ENCODE measurements around the gene SPDYE2B.
"Not testable (repeated sequence)": the region's sequence is repeated elsewhere in the genome, so short reads cannot be mapped to it uniquely, and the experiment has no call there.

SPDYE2B gene

GRCh38 chr7:102643404-102643803 lies 6.7 kb upstream of the SPDYE2B start:
- not testable (repeated sequence) for DNase-seq

DNA sequence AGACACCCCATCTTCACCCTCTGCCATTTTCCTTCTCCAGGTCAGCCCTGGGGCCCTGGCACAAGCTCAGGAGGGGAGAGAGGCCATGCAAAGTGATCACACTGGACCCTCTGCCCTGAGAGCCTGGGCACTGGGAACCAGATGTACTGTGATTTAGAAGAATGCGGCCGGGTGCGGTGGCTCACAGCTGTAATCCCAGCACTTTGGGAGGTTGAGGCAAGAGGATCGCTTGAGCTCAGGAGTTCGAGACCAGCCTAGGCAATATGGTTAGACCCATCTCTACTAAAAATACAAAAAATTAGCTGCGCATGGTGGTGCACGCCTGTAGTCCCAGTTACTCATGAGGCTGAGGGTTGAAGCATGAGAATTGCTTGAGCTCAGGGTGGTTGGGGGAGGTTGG lies 2.3 kb upstream of the SPDYE2B start:
- not testable (repeated sequence) for DNase-seq

GRCh38 chr7:102664765-102665164 lies 14.6 kb downstream of the SPDYE2B start:
- DNase-seq = not testable (repeated sequence)

DNA sequence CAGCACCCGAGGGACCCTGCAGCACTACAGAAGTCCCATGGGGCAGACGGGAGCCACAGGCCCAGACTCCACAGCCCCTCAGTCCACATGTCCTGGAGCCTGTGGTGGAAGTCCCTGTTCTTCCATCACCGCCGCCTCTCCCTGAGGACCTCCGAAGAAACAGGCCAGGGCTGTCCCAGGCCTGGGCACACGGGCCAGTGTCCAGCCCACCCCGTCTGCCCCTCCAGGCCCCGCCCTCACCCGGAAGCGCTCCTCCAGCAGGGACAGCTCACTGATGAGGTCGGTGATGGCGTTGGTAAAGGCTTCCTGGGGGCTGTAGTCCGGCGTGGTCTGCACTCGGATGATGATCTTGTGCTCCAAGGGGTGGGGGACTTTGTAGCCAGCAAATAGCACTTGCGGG lies 16.7 kb downstream of the SPDYE2B start:
- DNase-seq = not testable (repeated sequence)

DNA sequence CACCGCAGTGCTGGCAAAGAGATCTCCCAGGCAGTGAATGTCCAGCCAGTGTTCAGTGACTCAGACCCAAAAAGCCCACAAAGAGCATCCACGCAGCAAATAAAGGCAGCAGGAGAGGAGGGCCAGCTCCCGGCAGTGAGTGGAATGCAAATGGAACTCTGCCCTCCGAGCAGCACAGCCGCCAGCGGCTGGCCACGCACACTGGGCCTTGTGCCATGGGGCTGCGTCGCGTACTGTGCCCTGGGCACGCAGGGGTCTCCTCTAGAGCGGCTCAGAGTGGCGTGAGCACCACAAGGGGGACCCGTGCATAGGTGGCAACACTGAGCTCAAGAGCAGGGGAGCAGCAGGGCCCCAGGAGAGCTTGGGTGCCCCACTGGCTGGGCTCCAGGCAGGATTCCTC lies 17.4 kb downstream of the SPDYE2B start:
- DNase-seq = not testable (repeated sequence)

- DNase-seq = not testable (repeated sequence)
Measured at GRCh38 chr7:102671166-102671955, 21.2 kb downstream of the SPDYE2B start, which contains the start of gene POLR2J2. POLR2J2 (minus strand) TSS chr7:102671663; CDS start chr7:102671601, 62 bp downstream.

DNA sequence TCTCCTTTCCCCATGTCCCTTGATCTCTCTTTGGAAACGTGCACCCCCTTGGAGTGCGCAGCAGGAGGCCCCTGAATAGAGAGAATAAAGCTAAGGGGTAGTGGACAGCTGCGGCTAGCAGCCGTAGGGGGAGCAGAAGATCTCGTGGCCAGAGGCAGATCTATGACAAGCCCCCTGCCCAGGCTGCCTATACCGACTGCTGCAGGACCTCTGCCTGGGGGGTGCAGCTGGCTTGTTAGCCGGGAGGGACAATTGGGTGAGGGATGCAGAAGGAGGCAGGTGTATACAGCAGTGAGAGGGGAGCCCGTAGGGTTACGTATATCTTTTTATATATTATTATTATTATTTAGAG lies 21.8 kb downstream of the SPDYE2B start:
- DNase-seq = not testable (repeated sequence)

GRCh38 chr7:102673447-102674067 lies 23.4 kb downstream of the SPDYE2B start:
- not testable (repeated sequence) for DNase-seq

- not testable (repeated sequence) for DNase-seq
Measured at GRCh38 chr7:102675545-102675944, 25.4 kb downstream of the SPDYE2B start.

DNA sequence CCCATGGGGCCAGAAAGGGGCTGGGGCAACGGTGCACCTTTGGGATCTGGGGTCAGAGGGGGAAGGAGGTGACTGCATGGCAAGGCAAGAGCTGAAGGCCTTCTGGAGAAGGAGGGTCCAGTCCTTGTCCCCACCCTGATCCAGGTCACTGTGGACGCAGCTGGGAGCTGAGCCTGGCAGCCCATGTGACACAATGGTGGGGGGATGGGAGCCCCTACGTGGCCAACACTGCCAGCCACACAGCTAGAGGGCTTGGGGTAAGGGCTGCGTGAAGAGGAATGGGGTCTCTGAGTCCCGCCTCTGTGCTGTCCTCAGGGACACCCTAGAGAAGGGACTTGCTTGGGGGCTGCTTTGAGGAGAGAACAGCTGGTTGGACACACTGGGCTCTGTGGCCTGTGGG lies 30.7 kb downstream of the SPDYE2B start:
- not testable (repeated sequence) for DNase-seq

DNA sequence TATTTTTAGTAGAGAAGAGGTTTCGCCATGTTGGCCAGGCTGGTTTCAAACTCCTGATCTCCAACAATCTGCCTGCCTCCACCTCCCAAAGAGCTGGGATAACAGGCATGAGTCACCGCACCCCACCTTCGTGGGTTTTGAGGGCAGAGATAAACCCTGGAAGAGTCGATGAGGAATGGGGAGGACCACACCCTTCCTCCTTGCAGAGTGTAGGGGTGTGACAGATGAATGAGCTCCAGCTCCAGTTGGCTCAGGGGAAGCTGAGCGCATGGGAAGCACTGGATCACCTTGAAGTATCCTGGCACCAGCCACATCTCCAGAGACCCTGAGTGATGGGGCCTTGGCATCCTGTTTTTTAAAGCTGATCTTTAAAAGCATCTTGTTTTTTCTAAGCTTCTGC lies 32.4 kb downstream of the SPDYE2B start:
- not testable (repeated sequence) for DNase-seq

DNA sequence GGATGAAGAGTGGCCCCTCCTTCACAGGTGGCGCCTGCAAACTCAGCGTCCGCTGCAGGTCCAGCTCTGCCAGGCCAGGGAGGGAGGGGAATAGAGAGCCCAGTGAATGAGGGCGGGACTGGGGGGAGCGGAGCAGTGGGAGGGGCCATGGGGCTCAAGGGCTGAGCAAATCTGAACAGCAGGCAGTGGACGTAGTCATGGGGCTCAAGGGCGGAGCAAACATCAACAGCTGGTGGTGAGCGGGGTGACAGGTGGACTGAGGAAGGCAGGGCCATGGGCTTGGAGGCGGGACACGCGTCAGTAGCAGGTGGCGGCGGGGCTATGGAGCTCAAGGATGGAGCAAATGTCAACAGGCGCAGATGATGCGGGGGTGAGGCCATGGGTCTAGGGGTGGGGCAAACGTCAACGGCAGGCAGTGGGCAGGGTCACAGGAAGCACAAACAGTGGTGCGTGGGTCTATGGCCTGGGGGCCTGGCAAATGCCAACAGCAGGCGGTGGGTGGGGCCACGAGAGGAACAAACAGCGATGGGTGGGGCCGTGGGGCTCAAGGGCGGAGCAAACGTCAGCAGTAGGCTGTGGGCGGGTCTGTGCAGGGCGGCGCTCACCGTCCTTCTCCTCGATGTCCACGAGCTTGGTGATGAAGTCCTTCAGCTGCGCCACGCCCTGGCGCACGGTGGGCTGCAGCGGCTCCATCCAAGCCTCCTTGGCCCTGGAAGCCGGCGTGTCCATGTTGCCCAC lies 38.3 kb downstream of the SPDYE2B start:
- DNase-seq = not testable (repeated sequence)

DNA sequence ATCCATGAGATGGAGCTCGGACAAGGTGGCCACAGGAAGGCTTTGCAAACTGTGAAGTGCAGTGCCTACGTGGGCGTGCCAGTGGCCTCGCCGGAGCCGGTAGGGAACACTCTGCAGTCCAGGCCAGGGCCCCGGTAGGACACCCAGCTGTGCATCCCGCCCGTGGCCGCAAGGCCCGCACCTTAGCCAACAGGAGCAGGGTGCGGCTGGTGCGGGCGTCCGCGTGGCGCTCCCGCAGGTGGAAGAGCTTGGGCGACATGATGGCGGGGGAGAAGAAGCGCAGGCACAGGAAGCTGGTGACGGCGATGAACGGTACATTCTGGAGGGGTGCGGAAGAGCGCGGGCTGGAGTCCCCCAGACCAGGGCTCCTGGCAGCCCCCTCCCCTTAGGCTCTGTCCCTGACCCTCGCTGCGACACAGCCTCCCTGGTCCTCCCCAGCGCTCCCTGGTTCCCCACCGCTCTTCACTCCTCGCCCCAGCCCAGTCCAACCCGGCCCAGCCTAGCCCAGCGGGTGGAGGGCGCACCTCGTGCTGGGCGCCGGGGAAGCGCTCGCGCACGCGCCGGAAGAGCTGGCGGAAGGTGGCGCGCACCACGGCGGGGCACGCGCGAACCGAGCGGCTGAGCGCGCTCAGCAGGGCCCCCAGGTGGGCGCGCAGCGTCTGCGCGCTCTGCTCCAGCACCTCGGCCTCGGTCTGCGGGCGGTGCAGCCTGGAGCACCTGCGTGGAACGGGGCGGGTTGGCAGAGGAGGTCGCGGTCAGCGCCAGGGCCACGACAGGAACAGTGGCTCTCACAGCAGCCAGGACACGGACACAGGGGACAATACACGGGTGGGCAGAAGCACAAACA lies 39.5 kb downstream of the SPDYE2B start:
- DNase-seq = not testable (repeated sequence)

GRCh38 chr7:102690602-102691001 lies 40.5 kb downstream of the SPDYE2B start:
- DNase-seq = not testable (repeated sequence)

GRCh38 chr7:102694008-102694407 lies 43.9 kb downstream of the SPDYE2B start:
- DNase-seq = not testable (repeated sequence)

GRCh38 chr7:102695033-102695552 lies 45.0 kb downstream of the SPDYE2B start:
- DNase-seq = not testable (repeated sequence)

DNA sequence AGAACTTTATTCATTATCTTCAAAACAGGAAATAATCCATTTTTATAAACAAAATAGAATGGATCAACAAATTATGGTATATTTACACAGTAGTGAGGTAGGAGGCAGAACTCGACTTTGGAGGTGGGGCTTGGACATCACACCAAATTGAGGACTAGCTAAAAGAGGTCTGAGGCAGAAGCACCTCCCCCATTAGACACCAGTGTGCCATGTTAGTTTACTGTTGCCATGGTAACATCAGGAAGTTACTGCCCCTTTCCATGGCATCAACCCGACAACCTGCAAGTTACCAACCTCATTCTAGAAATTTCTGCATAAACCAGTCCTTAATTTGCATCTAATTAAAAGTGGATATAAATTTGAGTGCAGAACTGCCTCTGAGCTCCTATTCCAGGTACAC lies 45.9 kb downstream of the SPDYE2B start:
- not testable (repeated sequence) for DNase-seq

DNA sequence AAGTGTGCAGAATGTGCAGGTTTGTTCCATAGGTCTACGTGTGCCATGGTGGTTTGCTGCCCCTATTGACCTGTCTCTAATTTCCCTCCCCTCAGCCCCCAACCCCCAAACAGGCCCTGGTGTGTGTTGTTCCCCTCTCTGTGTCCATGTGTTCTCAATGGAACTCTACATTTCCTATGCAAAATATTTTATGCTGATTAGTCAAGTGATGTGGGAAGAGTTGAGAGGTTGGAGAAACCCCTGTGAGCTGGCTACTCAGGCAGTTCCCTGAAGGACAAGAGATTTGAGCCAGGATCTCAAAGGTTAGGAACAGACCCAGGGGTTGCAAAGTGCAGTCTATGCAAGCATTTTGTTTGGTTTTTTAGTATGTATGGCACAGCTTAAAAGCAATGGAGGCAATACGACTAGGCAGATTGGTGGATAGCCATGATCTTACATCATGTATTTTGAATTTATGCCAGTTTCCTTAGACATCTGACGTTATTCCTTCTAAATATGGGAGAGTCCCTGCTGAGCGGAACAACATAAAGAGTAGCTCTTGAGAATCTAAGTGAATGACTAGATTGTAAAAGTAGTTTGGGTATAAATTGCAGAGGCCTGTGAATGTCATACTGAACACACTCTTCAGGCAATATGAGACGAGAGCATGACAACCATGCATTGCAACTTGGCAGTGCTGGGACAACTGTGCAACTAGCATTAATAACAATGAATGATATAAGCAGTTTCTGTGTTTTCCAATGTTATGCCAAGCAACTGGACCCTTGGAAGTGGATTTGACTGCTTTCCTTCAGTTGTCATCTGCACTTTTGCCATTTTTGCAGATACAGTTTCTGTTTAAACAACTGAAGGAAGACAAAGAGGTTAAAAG lies 47.8 kb downstream of the SPDYE2B start:
- not testable (repeated sequence) for DNase-seq

- not testable (repeated sequence) for DNase-seq
Measured at GRCh38 chr7:102698962-102699750, 49.0 kb downstream of the SPDYE2B start.
